HL-60 (cell line): ENCODE measurements around the gene ARFGEF3.

Experiments
- DNase-seq, 2 experiments: peaks; one replicate each; pipeline ENCODE4 v3.0.0-alpha.2; 2010 to 2020; ENCODE audit warnings: low read depth in 1 of 2, low spot score in 1 of 2
- H3K27ac ChIP-seq: fragments of 250-450 bp; sonication (Bioruptor Pico); replicated peaks from 2 replicates; pipeline ENCODE4 v1.5.1; 2020; ENCODE audit warnings: mild to moderate bottlenecking, moderate library complexity
- H3K27me3 ChIP-seq: fragments of 250-450 bp; sonication (Bioruptor Pico); 2 replicates; pipeline ENCODE4 v1.5.1; 2021; ENCODE audit warnings: mild to moderate bottlenecking, moderate library complexity; ENCODE audit not compliant: insufficient read depth, poor library complexity, severe bottlenecking
- H3K4me3 ChIP-seq: replicated peaks from 2 replicates; pipeline ENCODE4 v1.5.1; 2011; ENCODE audit warnings: mild to moderate bottlenecking, control low read depth, low read length; ENCODE audit not compliant: insufficient read depth
- CTCF ChIP-seq: IDR thresholded peaks from one replicate; pipeline ENCODE4 v1.5.1; 2011; ENCODE audit warnings: low read length, control low read depth, inconsistent platforms; ENCODE audit not compliant: insufficient read depth
- GABPA ChIP-seq: IDR thresholded peaks from 2 replicates; pipeline ENCODE4 v1.6.1; 2012; ENCODE audit warnings: low read depth
- POLR2AphosphoS5 ChIP-seq: IDR thresholded peaks from 2 replicates; pipeline ENCODE4 v1.6.1; 2012; ENCODE audit warnings: low read depth
- REST ChIP-seq: IDR thresholded peaks from 2 replicates; pipeline ENCODE4 v1.6.1; 2012; ENCODE audit warnings: low read depth; ENCODE audit not compliant: insufficient replicate concordance
- SPI1 ChIP-seq: IDR thresholded peaks from 2 replicates; pipeline ENCODE4 v1.6.1; 2012; ENCODE audit warnings: low read depth, mild to moderate bottlenecking, borderline replicate concordance

Gene ARFGEF3

GRCh38 chr6:138187156-138187555 lies 25.4 kb downstream of the ARFGEF3 start:
- Histone ChIP-seq H3K27ac (no peak overlapping the region), H3K27me3 (no peaks in the 10 kb centered on the region), H3K4me3 (no peak overlapping the region)
- TF ChIP-seq GABPA = no peak
- no peak for TF ChIP-seq POLR2AphosphoS5
- no peak for TF ChIP-seq SPI1
- no peak for TF ChIP-seq REST
- TF ChIP-seq CTCF = no peak
- no peak for DNase-seq

- H3K27ac ChIP-seq = no peak overlapping the region
- no peak for TF ChIP-seq POLR2AphosphoS5
- no peak for TF ChIP-seq CTCF
- TF ChIP-seq REST = no peak
- TF ChIP-seq SPI1 = no peak
- no peak for TF ChIP-seq GABPA
- no peaks in the 10 kb centered on the region for H3K27me3 ChIP-seq
- H3K4me3 ChIP-seq = no peak overlapping the region
- no peak for DNase-seq
Observed at GRCh38 chr6:138188278-138188941, 26.7 kb downstream of the ARFGEF3 start.

- no peak overlapping the region for H3K4me3 ChIP-seq
- TF ChIP-seq CTCF (no peak), REST (no peak), SPI1 (no peak), GABPA (no peak), POLR2AphosphoS5 (no peak)
- no peak overlapping the region for H3K27ac ChIP-seq
- H3K27me3 ChIP-seq = peaks cover 2% of the 10 kb centered on the region
- DNase-seq = no peak
Observed at GRCh38 chr6:138194287-138194686, 32.5 kb downstream of the ARFGEF3 start.
